Lung (tissue), 12 donors: ENCODE measurements around the gene GBF1. TPM values are rescaled to one million over a fixed set of nuclear protein-coding genes. Genes with fewer than 3 reads are reported as not detected.
A peak's percentile ranks its signal among the peaks of the same experiment; 100 is the strongest.

Experiments used
- ATAC-seq: fragments of 200-7000 bp; cut with Tn5 transposase; one replicate; pipeline ENCODE4 v1.9.1; 2020; ENCODE audit warnings: moderate number of reproducible peaks; ENCODE audit not compliant: insufficient read depth, low FRiP score
- DNase-seq, 3 donors: peaks; one replicate each; pipeline ENCODE4 v3.0.0-alpha.2; 2013 to 2017
- H3K27ac ChIP-seq, 2 donors: one replicate each; pipeline ENCODE4 v1.5.1; 2013; ENCODE audit warnings: mild to moderate bottlenecking in 2 of 2, moderate library complexity in 2 of 2, control low read depth in 1 of 2, inconsistent platforms in 1 of 2, low read depth in 1 of 2, low read length in 1 of 2
- H3K27me3 ChIP-seq, 3 donors: one replicate each; pipeline ENCODE4 v1.5.1; 2013; ENCODE audit warnings: low read length in 2 of 3; ENCODE audit not compliant: control insufficient read depth in 3 of 3, insufficient read depth in 3 of 3
- H3K36me3 ChIP-seq, 4 donors: one replicate each; pipeline ENCODE4 v1.5.1; 2013; ENCODE audit warnings: low read length in 4 of 4, mild to moderate bottlenecking in 1 of 4, moderate library complexity in 1 of 4; ENCODE audit not compliant: control insufficient read depth in 4 of 4, insufficient read depth in 4 of 4
- H3K4me1 ChIP-seq, 5 donors: one replicate each; pipeline ENCODE4 v1.5.1; 2013; ENCODE audit warnings: low read length in 5 of 5, mild to moderate bottlenecking in 2 of 5, moderate library complexity in 1 of 5; ENCODE audit not compliant: control insufficient read depth in 5 of 5, insufficient read depth in 5 of 5
- H3K4me3 ChIP-seq: one replicate; pipeline ENCODE4 v1.5.1; 2013; ENCODE audit warnings: mild to moderate bottlenecking, control low read depth, moderate library complexity
- H3K9ac ChIP-seq, 2 donors: one replicate each; pipeline ENCODE4 v1.5.1; 2013; ENCODE audit warnings: low read length in 2 of 2, control low read depth in 1 of 2; ENCODE audit not compliant: insufficient read depth in 1 of 2
- H3K9me3 ChIP-seq, 4 donors: one replicate each; pipeline ENCODE4 v1.5.1; 2013; ENCODE audit warnings: low read length in 3 of 4, mild to moderate bottlenecking in 1 of 4, moderate library complexity in 1 of 4; ENCODE audit not compliant: control insufficient read depth in 4 of 4, insufficient read depth in 3 of 4
- CTCF ChIP-seq: IDR thresholded peaks from 2 replicates; pipeline ENCODE4 v1.5.1; 2012; ENCODE audit warnings: mild to moderate bottlenecking; ENCODE audit errors: control extremely low read depth, extremely low read depth
- WGBS, 2 donors: extraction: QIAGEN DNeasy Blood & Tissue Kit; methylation state at CpG; one replicate each; pipeline ENCODE4 v1.1.7; 2013; 5-methylcytosine and 5-hydroxymethylcytosine counted together
- polyA plus RNA-seq, 2 donors: library from polyadenylated mRNA; stranded (reverse); fragments of 200-250 nt; gene quantifications; one replicate each; pipeline ENCODE4 v1.2.1, GENCODE V29; 2013
- total RNA-seq, 2 donors: library from RNA; depleted of rRNA in 1 of 2; stranded (reverse); fragments of >200 nt in 1 of 2; gene quantifications; one replicate each; pipeline ENCODE4 v1.2.1, GENCODE V29; 2014 to 2021
- donor health status: control.
- donor health status: control.
- donor health status: Bipolar disorder and iron deficiency.
- donor health status: healthy.
- donor health status: DM: yes; HTN: yes; CAD: no.

GBF1 gene
- total and polyA plus RNA-seq, 4 donors = 11.6 to 48.5 (median 25.4) TPM

GRCh38 chr10:102408131-102408727 lies 162.9 kb downstream of the GBF1 start:
- peaks cover 0 to 31% (median 10%) of the 10 kb centered on the region in 5 donors for H3K4me1 ChIP-seq
- 64 to 72% methylated on average over 14 of the region's 14 CpGs for WGBS, 2 donors
- ATAC-seq (no peak), DNase-seq (no peak)
- no peak for TF ChIP-seq CTCF
- H3K27ac ChIP-seq = no peak overlapping the region
- H3K4me3 ChIP-seq = no peak overlapping the region
- H3K9ac ChIP-seq = no peak overlapping the region
- H3K9me3 ChIP-seq = no peaks in the 10 kb centered on the region
- H3K36me3 ChIP-seq = peaks cover 0 to 5% (median 2%) of the 10 kb centered on the region in 4 donors
- peaks cover 0 to 36% (median 4%) of the 10 kb centered on the region in 3 donors for H3K27me3 ChIP-seq

DNA sequence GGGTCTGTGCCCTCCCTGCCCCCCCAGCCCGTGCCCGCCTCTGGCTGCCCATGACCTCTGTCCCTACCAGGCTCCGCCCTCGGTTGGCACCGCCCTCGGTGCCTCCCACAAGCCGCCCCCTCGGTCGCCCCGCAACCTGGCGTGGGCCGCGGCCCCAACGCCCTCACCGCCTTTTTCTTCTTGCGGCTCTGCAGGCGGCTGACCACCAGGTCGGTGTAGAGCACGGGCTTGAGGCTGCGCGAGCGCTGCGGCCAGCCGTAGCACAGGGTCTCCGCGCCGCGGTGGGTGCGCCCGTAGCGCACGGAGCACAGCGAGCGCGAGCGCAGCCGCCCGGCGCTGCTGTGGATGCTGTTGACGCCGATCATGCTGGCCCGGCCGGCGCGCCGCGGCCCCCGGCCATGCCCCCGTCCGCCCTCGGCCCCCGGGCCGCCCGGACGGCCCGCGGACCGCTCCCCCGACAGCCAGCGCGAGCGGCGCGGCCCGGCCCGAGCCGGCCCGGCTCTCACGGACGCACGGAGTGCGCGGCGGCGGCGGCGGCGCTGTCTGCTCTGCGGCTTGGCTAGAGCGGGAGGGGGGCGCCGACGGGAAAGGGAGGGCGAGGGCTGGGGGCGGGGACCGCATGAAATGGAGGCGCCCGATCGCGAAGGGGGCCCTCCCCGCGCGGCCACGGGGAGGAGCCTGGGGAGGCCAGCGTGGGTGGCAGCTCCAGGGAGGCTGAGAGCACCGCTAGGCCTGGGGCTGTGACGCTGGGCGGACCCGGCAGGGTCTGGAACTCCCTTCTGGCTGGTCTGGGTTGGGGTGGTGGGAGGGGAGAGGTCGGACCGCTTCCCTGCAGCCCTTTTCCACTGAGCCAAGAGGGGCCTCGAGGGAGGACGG lies 163.6 kb downstream of the GBF1 start:
- Histone ChIP-seq H3K9ac (peak overlapping the region in 1 of 2 donors; percentile 2), H3K4me1 (peaks cover 0 to 31% (median 10%) of the 10 kb centered on the region in 5 donors), H3K4me3 (no peak overlapping the region), H3K36me3 (no peaks in the 10 kb centered on the region), H3K27ac (no peak overlapping the region), H3K27me3 (peaks cover 4 to 36% (median 5%) of the 10 kb centered on the region in 3 donors), H3K9me3 (no peaks in the 10 kb centered on the region)
- ATAC-seq = peak; percentile 49
- peak; percentile 87 to 91 (median 88) for DNase-seq
- no peak for TF ChIP-seq CTCF
- 1% methylated on average over 78 to 103 of the region's 103 CpGs for whole genome bisulfite sequencing, 2 donors

- H3K9me3 ChIP-seq = no peaks in the 10 kb centered on the region
- peak overlapping the region in 1 of 2 donors; percentile 2 for H3K9ac ChIP-seq
- no peak for ATAC-seq
- no peaks in the 10 kb centered on the region for H3K36me3 ChIP-seq
- H3K27me3 ChIP-seq = peaks cover 4 to 39% (median 5%) of the 10 kb centered on the region in 3 donors
- DNase-seq = peak in 1 of 3 donors; percentile 45
- H3K4me1 ChIP-seq = peaks cover 0 to 31% (median 10%) of the 10 kb centered on the region in 5 donors
- 29 to 38% methylated on average over 24 of the region's 24 CpGs for WGBS, 2 donors
- TF ChIP-seq CTCF = no peak
- H3K4me3 ChIP-seq = no peak overlapping the region
- H3K27ac ChIP-seq = no peak overlapping the region
These were observed 164.5 kb downstream of the GBF1 start for GRCh38 chr10:102409604-102410428.
